GM19455 (cell line): ENCODE measurements around the gene DHRSX.
"Not testable (repeated sequence)": the region's sequence is repeated elsewhere in the genome, so short reads cannot be mapped to it uniquely, and the experiment has no call there.

ENCODE experiments used
- ATAC-seq: cut with Tn5 transposase; IDR thresholded peaks from one replicate; pipeline ENCODE4 v1.9.1; 2021; ENCODE audit not compliant: unreplicated experiment

The DHRSX gene

GRCh38 chrX:2371026-2371711 lies 129.6 kb downstream of the DHRSX start:
- no peak for ATAC-seq

DNA sequence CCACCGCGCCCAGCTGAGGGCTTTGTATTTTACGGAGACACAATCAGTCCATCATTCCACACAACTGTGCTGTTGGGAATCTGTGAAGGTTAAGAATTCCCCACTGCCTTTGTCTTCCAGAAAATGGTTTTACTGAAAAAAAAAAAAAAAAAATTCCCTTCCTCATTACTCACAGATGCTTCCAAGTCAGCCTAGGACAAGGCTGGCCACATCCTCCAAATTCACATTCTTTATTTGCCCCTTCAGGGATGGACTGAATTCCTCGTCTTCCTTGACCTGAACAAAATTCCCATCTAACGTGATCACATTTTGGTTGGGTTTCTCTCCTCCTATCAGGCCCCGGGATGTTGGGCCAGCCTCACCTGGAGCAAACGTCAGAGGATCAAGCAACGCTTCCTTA lies 130.3 kb downstream of the DHRSX start:
- ATAC-seq = no peak

GRCh38 chrX:2369206-2369605 lies 131.6 kb downstream of the DHRSX start:
- no peak for ATAC-seq

DNA sequence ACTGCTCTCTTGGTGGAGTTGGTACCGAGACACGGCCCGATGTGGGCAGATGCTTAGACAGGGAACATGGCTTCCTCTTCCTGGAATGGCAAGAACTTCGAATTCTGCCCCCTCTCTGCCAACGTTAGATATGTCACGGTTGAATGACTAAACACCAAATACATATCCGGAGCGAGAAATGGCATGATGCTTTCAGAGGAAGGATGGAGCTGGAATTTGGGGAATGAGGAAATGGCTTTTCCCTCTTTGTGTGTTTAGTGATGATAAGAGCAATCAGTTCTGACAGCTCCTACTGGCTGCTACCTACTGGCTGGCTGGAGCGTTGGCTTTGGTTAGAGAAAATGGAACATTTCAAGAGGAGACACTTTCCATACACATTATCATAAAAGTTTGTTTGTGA lies 140.0 kb downstream of the DHRSX start:
- ATAC-seq = no peak

GRCh38 chrX:2359522-2359921 lies 141.3 kb downstream of the DHRSX start:
- ATAC-seq = not testable (repeated sequence)

DNA sequence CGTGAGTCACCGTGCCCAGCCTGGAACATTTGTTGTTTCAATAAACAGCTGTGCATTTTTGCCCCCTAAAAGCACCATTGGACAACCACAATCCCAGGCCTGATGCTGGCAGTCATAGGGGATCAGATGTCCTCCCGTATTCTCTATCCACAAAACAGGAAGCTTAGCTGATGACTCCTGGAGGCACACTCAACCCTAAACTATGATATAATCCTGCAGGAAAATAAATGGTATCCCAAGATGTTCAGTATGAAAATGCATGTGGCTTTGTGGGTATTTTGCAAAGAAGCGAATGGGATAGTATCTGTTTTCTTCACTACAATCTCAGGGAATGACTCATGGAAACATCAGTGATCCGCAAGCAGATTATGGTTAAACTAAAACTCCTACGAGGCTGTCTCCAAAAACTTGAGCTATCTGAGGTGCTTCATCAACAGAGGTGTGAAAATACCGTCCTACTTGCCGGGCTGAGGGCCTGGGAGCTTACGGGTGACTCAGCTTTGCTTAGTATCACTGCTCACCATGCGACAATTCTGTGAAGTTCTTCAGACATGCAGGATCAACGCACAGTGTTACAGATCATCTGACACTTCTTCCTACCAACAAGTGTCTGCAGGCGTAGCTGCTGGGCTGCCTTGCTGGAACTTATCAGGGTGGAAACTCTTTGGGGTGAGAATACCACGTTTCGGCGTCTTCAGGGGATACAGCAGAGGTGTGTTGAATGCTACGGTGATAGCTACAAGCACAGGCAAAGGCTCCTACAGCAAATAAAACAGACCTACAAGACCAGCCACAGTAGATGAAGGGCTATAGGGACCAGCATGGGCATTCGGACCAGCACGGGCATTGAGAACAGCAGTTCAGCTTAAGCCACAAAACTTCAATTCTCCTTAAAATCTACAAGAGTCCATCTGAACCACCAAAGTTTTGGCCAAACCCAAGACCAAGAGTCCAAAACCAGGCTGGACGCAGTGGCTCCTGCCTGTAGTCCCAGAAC lies 148.5 kb downstream of the DHRSX start:
- no peak for ATAC-seq

- no peak for ATAC-seq
These were observed 149.5 kb downstream of the DHRSX start for GRCh38 chrX:2351321-2351720.

GRCh38 chrX:2350703-2351102 lies 150.1 kb downstream of the DHRSX start:
- not testable (repeated sequence) for ATAC-seq

- ATAC-seq = not testable (repeated sequence)
These were observed 150.7 kb downstream of the DHRSX start for GRCh38 chrX:2350036-2350435.

DNA sequence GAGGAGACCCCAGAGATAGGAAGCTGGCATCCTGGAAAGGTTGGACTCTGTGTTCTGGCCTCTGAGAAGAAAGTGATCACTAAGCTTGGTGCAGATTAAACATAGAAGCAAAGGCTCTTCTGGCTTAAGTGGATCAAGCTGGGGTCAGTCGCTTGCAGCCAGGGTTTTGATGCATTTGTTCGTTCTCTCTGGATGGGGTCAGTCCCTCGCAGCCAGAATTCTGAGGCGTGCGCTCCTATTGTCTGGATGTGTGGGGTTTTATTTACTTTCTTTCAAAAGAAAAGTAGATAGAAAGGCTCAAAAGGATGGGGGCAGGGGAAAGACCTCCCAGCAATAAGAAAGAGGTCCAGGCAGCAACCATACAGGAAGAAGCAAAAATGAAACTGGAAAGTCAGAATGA lies 152.6 kb downstream of the DHRSX start:
- no peak for ATAC-seq

GRCh38 chrX:2346158-2346557 lies 154.6 kb downstream of the DHRSX start:
- no peak for ATAC-seq

DNA sequence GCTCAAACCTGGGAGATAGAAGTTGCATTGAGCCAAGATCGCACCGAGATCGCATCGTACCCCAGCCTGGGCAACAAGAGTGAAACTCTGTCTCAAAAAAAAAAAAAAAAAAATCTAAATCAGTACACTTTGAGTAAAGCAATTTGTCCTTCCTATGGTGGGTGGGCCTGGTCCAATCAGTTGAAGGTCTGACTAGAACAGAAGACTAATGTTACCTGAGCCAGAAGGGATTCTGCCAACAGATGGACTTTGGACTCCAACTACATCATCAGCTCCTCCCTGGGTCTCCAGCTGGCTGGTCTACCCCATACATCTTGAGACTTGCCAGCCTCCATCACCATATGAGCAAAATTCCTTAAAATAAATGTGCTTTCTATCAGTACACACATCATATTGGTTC lies 155.2 kb downstream of the DHRSX start:
- ATAC-seq = no peak

DNA sequence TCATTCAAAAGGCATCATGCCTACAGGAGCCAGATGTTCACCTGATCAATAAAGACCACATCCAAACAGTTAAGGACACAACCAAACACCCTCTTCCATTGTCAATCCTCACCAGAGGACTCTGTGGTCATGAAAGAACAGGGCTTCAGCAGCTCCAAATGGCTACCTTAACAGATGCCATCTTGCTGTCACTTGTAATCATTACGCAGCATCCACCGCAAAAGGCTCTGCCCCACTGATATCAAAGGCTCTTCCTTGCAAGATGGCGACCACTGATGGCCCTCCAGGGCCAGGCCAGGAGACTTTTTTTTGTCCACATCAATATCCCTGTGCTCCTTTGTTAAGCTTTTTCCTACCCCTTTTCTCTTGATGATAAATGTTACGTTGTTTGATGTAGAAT lies 157.4 kb downstream of the DHRSX start:
- ATAC-seq = no peak

DNA sequence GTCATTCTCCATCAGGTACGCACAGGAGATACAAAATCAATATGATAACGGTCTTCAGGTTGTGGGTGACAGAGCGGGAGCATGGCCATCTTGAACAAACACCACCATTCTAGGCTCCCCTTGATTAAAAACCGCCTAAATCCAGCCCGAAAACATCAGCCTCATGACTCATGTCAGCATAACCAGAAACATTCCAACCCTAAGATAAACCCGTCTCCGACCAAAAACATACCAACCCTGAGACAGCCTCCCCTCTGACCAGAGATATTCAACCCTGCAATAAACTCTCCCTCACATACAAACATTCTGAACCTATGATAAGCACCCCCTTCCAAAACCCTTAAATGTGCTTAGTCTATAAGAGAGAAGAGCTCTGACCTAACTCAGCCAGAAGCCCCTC lies 157.9 kb downstream of the DHRSX start:
- no peak for ATAC-seq

- no peak for ATAC-seq
These were observed 158.5 kb downstream of the DHRSX start for GRCh38 chrX:2342281-2342688.

GRCh38 chrX:2340991-2341390 lies 159.8 kb downstream of the DHRSX start:
- no peak for ATAC-seq

DNA sequence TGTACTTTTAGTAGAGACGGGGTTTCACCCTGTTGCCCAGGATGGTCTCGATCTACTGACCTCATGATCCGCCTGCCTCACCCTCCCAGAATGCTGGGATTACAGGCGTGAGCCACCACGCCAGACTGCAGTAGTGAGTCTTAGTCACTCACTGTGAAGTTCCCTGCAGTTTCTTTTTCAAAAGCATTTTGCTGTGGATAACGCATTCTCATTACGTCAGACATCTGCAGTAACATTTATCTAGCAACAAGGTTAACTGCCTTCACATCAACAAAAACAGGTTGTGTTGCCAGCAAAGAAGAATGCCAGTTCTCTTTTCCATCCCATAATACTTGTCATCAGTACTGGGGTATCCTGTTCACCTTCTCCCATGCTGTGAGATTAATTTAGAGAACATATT lies 164.6 kb downstream of the DHRSX start:
- no peak for ATAC-seq

DNA sequence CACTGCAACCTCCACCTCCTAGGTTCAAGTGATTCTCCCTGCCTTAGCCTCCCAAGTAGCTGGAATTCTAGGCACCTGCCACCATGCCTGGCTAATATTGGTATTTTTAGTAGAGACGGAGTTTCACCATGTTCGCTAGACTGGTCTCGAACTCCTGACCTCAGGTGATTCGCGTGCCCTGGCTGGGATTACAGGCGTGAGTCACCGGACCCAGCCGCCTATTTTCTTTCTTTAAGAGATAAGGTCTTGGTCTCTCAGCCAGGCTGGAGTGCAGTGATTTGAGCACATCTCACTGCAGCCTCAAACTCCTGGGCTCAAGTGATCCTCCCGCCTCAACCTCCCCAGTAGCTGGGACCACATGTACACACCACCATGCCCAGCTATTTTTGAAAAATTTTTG lies 166.5 kb downstream of the DHRSX start:
- ATAC-seq = no peak

DNA sequence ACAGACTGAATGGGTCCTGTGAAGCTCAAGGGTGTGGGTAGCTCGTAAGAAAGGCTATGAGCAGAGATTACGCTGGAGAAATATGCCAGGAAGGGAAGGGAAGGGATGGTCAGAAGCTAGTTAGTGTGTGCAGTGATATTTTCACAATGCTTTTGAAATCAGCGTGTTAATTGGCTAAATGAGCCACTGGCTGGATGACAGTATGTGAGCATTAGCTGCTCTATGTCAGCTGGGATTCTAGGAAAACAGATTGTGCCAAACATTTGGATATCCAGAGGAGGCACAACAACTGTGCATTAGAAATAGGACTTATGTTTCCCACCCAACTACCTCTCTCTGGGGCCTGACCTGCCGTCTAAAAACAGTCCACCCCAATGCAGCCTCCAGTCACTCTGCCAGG lies 168.5 kb downstream of the DHRSX start:
- ATAC-seq = no peak

GRCh38 chrX:2330910-2331309 lies 169.9 kb downstream of the DHRSX start:
- ATAC-seq = no peak

GRCh38 chrX:2330487-2330886 lies 170.3 kb downstream of the DHRSX start:
- no peak for ATAC-seq

DNA sequence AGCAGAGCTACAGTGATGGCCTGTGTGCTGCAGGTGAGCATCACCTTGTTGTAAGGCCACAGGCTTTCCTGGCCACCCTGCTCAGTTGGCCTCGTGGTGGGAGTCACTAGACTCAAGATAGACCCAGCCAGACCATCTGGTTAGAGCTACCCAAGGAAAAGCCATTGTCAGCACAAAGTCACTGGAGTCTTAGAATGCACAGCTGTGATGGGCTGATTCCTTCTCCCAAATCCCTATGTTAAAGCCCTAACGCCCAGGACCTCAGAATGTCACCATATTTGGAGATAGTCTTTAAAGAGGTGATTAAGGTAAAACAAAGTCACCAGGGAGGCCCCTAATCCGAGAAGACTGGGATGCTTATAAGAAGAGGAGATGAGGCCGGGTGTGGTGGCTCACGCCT lies 173.4 kb downstream of the DHRSX start:
- ATAC-seq = no peak
